SK-N-SH treated with all-trans-retinoic acid at 6 μM for 48 hours (cell line): ENCODE results near the gene ZMIZ1.

Source experiments
- ATAC-seq: fragments of 200-7000 bp; cut with Tn5 transposase; 3 replicates; pipeline ENCODE4 v1.9.1; 2020; ENCODE audit warnings: mild to moderate bottlenecking, moderate library complexity
- ARNTL ChIP-seq: fragments of 450-650 bp; formaldehyde crosslinking; IDR thresholded peaks from 2 replicates; pipeline ENCODE4 v1.5.0; 2020; ENCODE audit warnings: low read depth, mild to moderate bottlenecking, moderate library complexity, borderline replicate concordance
- BACH2 ChIP-seq: fragments of 250-450 bp; sonication (Bioruptor Pico); IDR thresholded peaks from 2 replicates; pipeline ENCODE4 v1.9.0; 2021; ENCODE audit warnings: mild to moderate bottlenecking, borderline replicate concordance
- CSDC2 ChIP-seq: fragments of 250-450 bp; sonication (Bioruptor Pico); IDR thresholded peaks from 2 replicates; pipeline ENCODE4 v1.5.0; 2020; ENCODE audit warnings: mild to moderate bottlenecking, moderate library complexity
- CSRNP3 ChIP-seq: fragments of 250-450 bp; sonication (Bioruptor Pico); IDR thresholded peaks from 2 replicates; pipeline ENCODE4 v1.5.1; 2021; ENCODE audit warnings: mild to moderate bottlenecking, moderate library complexity
- ESRRG ChIP-seq: fragments of 250-450 bp; sonication (Bioruptor Pico); IDR thresholded peaks from 2 replicates; pipeline ENCODE4 v1.6.1; 2021; ENCODE audit warnings: mild to moderate bottlenecking
- GLIS3 ChIP-seq: fragments of 250-450 bp; sonication (Bioruptor Pico); IDR thresholded peaks from 2 replicates; pipeline ENCODE4 v1.5.0; 2020; ENCODE audit warnings: mild to moderate bottlenecking, moderate library complexity
- ISL1 ChIP-seq: fragments of 250-450 bp; sonication (Bioruptor Pico); IDR thresholded peaks from 2 replicates; pipeline ENCODE4 v2.1.2; 2022; ENCODE audit warnings: mild to moderate bottlenecking, moderate library complexity
- PATZ1 ChIP-seq: fragments of 250-450 bp; sonication (Bioruptor Pico); IDR thresholded peaks from 2 replicates; pipeline ENCODE4 v1.8.0; 2020; ENCODE audit warnings: mild to moderate bottlenecking, moderate library complexity, borderline replicate concordance
- PPARA ChIP-seq: fragments of 250-450 bp; sonication (Bioruptor Pico); IDR thresholded peaks from 2 replicates; pipeline ENCODE4 v1.5.0; 2020; ENCODE audit warnings: mild to moderate bottlenecking, borderline replicate concordance
- RARB ChIP-seq: fragments of 250-450 bp; sonication (Bioruptor Pico); IDR thresholded peaks from 2 replicates; pipeline ENCODE4 v1.8.0; 2021; ENCODE audit warnings: mild to moderate bottlenecking, moderate library complexity
- SNAI2 ChIP-seq: fragments of 250-450 bp; sonication (Bioruptor Pico); IDR thresholded peaks from 2 replicates; pipeline ENCODE4 v1.5.0; 2020; ENCODE audit warnings: mild to moderate bottlenecking, moderate library complexity
- TCF4 ChIP-seq: fragments of 250-450 bp; sonication (Bioruptor Pico); IDR thresholded peaks from 2 replicates; pipeline ENCODE4 v1.8.0; 2021; ENCODE audit warnings: mild to moderate bottlenecking, moderate library complexity, borderline replicate concordance
- TOX ChIP-seq: fragments of 250-450 bp; sonication (Bioruptor Pico); IDR thresholded peaks from 2 replicates; pipeline ENCODE4 v1.8.0; 2021; ENCODE audit warnings: mild to moderate bottlenecking, moderate library complexity, borderline replicate concordance
- ZFP3 ChIP-seq: fragments of 250-450 bp; sonication (Bioruptor Pico); IDR thresholded peaks from 2 replicates; pipeline ENCODE4 v1.5.0; 2020; ENCODE audit warnings: mild to moderate bottlenecking, moderate library complexity
- ZFP30 ChIP-seq: fragments of 450-650 bp; formaldehyde crosslinking; IDR thresholded peaks from 2 replicates; pipeline ENCODE4 v1.5.0; 2022; ENCODE audit warnings: mild to moderate bottlenecking, moderate library complexity
- ZNF70 ChIP-seq: fragments of 450-650 bp; formaldehyde crosslinking; IDR thresholded peaks from 2 replicates; pipeline ENCODE4 v1.5.0; 2020; ENCODE audit warnings: mild to moderate bottlenecking, moderate library complexity
- ZNF8 ChIP-seq: fragments of 450-650 bp; formaldehyde crosslinking; IDR thresholded peaks from 2 replicates; pipeline ENCODE4 v1.5.0; 2020; ENCODE audit warnings: mild to moderate bottlenecking, moderate library complexity
- TF ChIP-seq, protein P1 (sequence below): fragments of 250-450 bp; sonication (Bioruptor Pico); IDR thresholded peaks from 2 replicates; pipeline ENCODE4 v1.5.0; 2020; ENCODE audit warnings: mild to moderate bottlenecking, moderate library complexity

The ZMIZ1 gene

DNA sequence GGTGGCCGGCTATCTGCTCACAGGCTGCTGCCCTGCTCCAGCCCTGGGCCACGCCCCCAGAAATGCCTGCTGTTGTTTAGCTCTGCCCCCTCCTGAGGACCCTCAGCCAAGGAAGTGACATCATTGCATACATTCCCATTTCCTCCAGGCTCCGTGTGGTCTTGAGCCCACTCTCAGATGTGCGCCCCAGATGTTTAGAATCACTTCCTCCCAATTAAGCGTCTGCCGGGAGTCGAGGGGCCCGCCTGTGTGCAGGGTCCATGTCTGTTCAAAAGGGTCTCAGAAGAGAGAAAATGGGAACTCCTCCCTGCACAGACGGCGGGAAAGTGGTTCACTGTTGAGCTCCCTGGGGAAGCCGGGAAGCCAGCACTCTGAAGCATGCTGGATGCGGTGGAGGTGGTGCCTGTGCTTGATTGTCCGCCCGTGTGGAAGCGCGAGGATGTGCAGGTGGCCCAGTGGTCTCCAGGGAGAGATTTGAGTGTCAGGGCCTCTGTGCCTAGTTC, 161.6 kb downstream of the ZMIZ1 start:
- ATAC-seq: peak; percentile 11; the same call in 1 of the 3 replicates
- TF ChIP-seq TCF4 (CRISPR knock-in tag) (0 out of 2 replicates have a peak, but pooled peaks have one; percentile 22), ZFP3 (CRISPR knock-in tag) (no peak)

DNA sequence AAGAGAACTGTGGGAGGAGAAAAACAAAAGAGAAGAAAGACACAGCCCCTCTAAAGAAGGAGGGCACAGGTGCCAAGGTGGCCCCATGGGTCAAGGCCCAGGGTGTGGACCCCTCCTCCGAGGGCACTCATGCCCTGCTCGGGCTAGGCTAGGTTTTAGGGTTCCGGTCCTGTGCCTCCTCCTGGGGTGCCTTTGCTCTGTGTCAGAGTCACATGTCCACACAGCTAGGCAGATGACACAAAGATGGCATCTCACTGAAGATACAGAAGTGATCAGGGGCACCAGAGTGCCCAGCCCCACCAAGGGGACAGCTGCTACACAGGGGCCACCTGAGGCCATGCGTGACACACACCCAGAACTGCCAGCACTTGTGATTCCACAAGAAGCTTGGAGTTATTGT, 162.1 kb downstream of the ZMIZ1 start:
- no peak for TF ChIP-seq SNAI2 (CRISPR knock-in tag)
- no peak for TF ChIP-seq PATZ1 (CRISPR knock-in tag)
- TF ChIP-seq ZFP3 (CRISPR knock-in tag): no peak
- TF ChIP-seq ARNTL (CRISPR knock-in tag): no peak
- TF ChIP-seq CSRNP3 (CRISPR knock-in tag): no peak
- TF ChIP-seq BACH2 (CRISPR knock-in tag): no peak
- no peak for TF ChIP-seq RARB (CRISPR knock-in tag)
- TF ChIP-seq GLIS3 (CRISPR knock-in tag): no peak
- no peak for TF ChIP-seq ZNF70 (CRISPR knock-in tag)
- TF ChIP-seq, protein P1, sequence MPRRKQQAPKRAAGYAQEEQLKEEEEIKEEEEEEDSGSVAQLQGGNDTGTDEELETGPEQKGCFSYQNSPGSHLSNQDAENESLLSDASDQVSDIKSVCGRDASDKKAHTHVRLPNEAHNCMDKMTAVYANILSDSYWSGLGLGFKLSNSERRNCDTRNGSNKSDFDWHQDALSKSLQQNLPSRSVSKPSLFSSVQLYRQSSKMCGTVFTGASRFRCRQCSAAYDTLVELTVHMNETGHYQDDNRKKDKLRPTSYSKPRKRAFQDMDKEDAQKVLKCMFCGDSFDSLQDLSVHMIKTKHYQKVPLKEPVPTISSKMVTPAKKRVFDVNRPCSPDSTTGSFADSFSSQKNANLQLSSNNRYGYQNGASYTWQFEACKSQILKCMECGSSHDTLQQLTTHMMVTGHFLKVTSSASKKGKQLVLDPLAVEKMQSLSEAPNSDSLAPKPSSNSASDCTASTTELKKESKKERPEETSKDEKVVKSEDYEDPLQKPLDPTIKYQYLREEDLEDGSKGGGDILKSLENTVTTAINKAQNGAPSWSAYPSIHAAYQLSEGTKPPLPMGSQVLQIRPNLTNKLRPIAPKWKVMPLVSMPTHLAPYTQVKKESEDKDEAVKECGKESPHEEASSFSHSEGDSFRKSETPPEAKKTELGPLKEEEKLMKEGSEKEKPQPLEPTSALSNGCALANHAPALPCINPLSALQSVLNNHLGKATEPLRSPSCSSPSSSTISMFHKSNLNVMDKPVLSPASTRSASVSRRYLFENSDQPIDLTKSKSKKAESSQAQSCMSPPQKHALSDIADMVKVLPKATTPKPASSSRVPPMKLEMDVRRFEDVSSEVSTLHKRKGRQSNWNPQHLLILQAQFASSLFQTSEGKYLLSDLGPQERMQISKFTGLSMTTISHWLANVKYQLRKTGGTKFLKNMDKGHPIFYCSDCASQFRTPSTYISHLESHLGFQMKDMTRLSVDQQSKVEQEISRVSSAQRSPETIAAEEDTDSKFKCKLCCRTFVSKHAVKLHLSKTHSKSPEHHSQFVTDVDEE (CRISPR knock-in tag): no peak
- no peak for TF ChIP-seq CSDC2 (CRISPR knock-in tag)
- TF ChIP-seq PPARA (CRISPR knock-in tag): no peak
- ATAC-seq: no peak

GRCh38 chr10:79231908-79232307, 163.1 kb downstream of the ZMIZ1 start:
- ATAC-seq: no peak
- TF ChIP-seq CSRNP3 (CRISPR knock-in tag): no peak
- no peak for TF ChIP-seq ZFP3 (CRISPR knock-in tag)
- TF ChIP-seq ESRRG (CRISPR knock-in tag): no peak
- no peak for TF ChIP-seq ISL1 (CRISPR knock-in tag)
- no peak for TF ChIP-seq TOX (CRISPR knock-in tag)
- TF ChIP-seq ZNF8 (CRISPR knock-in tag): no peak
- TF ChIP-seq ZFP30 (CRISPR knock-in tag): no peak

DNA sequence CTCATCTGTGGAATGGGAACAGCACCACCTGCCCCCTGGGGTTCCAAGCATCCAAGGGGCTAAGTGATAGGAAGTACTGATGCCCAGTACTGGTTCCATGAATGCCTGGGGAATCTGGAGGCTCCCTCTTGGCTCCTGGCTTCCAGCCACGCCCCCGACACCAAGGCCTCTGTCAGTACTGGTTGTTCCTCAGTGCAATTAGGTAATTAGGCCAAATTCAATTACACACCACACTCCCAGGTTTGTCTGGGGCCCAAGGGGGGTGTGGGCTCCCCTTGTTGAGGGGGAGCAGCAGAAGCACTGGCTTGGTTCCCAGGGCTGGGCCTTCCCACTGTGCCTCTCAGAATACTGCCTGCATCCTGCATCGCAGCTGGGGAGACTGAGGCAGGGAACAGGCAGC, 164.1 kb downstream of the ZMIZ1 start:
- ATAC-seq: no peak
- no peak for TF ChIP-seq ZFP30 (CRISPR knock-in tag)
- no peak for TF ChIP-seq ISL1 (CRISPR knock-in tag)
- no peak for TF ChIP-seq ESRRG (CRISPR knock-in tag)
- TF ChIP-seq ZNF70 (CRISPR knock-in tag): no peak
- no peak for TF ChIP-seq GLIS3 (CRISPR knock-in tag)
